Endometrial microvascular endothelial cells (primary cell): Measurements from ENCODE around the gene CCR3. TPM values are rescaled to one million over a fixed set of nuclear protein-coding genes. Genes with fewer than 3 reads are reported as not detected.

Source experiments
- in situ Hi-C: cut with HindIII; loops from 2 replicates; pipeline ENCODE4 v1.10.0; 2017; ENCODE audit warnings: low sequenced_read_pairs, low pct_unique_long_range_greater_than_20kb; ENCODE audit errors: inconsistent ontology term
- total RNA-seq: library from RNA; depleted of rRNA; stranded (reverse); fragments of >200 nt; gene quantifications from one replicate; pipeline ENCODE4 v1.2.3, GENCODE V29; 2015; ENCODE audit errors: inconsistent ontology term

Gene CCR3
- total RNA-seq, 1 donor from 2014 or later: not detected

DNA sequence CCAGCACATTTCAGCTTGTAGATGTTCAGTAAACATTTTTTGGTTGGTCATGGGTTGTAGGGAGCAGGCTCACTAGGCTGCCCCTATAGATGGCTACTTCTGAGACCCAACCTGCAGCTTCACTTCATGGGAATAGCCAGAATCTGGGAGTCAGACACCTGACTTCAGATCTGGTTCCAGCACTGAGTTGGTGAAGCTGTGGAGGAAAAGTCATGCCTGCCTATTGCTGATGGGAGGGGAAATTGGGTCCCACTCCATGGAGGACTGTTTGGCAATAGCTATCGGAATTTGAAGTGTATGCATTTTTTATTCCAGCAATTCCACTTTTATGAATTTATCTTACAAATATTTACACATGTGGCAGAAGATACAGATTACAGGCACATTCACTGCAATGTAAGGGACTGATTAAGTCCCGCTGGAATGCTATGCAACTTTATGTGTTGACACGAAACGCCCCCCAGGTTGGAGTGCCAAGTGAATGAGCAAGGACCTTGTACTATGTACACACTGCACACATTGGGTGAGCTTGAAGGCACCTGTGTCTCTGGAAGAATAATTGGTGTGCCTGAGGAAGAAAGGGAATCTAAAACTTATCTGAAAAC, 26.3 kb upstream of the CCR3 start:
- in situ Hi-C loops: no loop called here

DNA sequence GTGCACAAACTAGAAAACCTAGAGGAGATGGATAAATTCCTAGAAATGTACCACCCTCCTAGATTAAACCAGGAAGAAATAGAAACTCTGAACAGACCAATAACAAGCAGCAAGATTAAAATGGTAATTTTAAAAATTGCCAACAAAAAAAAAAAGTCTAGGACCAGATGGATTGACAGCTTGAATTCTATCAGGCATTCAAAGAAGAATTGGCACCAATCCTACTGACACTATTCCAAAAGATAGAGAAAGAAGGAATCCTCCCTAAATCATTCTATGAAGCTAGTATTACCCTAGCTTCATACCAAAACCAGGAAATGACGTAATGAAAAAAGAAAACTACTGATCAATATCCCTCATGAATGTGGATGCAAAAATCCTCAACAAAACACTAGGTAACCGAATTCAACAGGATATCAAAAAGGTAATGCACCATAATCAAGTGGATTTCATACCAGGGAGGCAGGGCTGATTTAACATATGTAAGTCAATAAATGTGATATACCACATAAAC, 24.0 kb upstream of the CCR3 start:
- in situ Hi-C loops: no loop called here

- in situ Hi-C loops: no loop called here
Measured at GRCh38 chr3:46221391-46221790, 20.9 kb upstream of the CCR3 start.

- in situ Hi-C loops: no loop called here
Measured at GRCh38 chr3:46221938-46222337, 20.3 kb upstream of the CCR3 start.

DNA sequence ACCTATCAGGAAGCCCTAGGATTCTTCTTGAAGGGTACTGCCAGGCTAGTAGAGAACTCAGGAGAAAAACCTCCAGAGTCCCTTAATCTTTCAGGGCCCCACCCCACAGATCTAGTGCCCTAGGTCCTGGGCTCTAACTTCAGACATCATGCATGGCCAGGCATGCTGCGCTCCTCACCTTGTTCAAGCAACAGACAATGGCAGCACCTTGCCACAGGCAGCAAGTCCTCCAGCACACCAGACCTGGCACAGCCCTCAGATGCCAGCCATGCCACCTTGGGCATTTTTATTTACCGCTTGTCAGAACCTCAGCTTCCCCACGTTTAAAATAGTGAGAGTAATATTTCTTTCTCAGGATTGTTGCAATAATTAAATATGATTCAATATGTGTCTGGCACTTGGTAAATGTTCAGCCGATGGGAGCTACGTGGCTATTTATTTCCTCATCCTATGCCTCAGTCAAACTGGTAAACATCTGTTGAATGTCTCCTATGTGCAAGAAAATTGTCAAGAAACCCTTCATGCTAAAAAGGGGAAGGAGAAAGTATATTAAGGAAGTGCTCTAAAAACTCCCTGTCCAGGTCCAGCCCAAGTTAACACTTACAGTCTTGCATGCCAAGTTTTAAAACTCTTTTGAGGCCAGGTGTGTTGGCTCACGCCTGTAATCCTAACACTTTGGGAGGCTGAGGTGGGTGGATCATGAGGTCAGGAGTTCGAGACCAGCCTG, 19.7 kb upstream of the CCR3 start:
- in situ Hi-C loops: no loop called here

DNA sequence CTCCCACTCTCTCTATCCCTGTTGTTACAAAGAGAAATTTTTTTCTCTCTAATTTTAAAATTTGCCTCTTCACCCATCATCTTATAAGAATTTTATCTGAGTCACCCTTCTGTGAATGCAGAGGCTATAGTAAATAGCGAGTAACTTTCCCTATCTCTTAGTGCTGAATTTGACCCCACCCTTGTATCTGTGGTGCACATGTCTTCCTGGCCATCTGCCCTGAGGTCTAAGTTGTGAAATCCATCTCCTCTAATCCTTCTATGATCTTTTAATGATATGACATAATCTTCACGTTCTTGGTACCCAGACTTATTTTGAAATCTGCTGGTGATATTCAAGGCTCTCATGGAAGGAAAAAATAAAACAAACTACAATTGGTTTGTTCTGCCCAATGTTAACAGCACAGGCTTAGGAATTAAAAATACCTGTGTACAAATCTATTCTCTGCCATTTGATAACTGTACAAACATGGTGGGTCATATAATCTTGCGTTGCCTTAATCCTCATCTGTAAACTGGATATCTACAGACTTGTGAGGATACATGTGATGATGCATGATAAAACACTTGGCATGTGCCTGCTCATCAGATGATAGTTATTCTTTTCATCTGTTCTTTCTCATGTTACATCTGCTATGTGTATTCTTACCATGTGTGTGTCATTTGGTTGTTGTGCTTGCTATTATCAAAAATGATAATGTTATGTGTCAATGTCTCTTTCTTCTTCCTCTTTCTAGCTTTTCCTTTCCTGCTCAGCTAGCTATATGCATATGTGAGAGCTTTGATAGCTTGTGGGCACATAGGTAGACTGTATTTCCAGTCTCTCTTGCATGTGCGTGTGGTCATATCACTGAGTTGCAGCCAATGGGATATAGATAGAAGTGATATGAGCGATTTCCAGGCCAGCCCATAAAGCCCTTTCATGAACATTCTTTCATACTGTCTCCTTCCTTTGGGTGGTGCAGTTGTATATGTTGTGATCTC, 13.7 kb upstream of the CCR3 start:
- in situ Hi-C loops: no loop called here

- in situ Hi-C loops: no loop called here
Measured at GRCh38 chr3:46231323-46231722, 10.9 kb upstream of the CCR3 start.

DNA sequence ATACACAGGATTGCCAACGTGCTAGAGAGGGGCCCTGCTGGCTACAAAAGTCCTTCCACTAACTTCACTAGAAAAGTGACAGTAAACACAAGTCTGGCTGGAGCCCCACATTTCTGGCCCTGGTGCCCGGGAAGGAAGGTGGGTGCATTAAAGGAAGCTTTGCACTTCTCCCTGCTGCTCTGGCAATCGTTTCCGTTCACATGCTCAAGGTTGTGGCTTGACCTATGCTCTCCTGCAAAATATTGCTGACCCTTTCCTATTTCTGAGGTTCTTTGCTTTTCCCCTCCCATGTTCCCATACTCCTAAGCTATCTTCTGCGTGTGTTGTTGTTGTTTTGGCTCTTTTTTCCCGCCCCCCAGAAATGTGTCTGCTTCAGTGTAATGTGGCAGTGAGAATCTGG, 9.1 kb upstream of the CCR3 start:
- in situ Hi-C loops: no loop called here

DNA sequence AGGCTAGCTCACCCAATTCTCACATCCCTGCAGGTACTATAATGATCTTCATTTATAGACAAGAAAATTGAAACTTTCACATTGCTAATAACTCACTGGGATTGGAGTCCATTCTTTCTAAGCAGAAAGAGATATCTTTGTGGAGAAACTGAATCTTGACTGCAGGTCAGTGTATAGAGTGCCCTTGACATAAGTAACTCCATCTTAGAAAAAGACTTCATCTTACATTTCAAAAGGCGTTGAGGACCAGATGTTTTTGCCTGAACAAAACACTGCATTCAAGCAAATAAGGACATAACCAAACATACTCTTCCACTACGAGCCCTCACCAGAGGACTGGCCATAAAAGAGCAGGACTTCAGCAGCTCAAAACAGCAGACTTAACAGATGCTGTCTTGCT, 6.8 kb upstream of the CCR3 start:
- in situ Hi-C loops: no loop called here

GRCh38 chr3:46236294-46237054, 5.8 kb upstream of the CCR3 start:
- in situ Hi-C loops: no loop called here

DNA sequence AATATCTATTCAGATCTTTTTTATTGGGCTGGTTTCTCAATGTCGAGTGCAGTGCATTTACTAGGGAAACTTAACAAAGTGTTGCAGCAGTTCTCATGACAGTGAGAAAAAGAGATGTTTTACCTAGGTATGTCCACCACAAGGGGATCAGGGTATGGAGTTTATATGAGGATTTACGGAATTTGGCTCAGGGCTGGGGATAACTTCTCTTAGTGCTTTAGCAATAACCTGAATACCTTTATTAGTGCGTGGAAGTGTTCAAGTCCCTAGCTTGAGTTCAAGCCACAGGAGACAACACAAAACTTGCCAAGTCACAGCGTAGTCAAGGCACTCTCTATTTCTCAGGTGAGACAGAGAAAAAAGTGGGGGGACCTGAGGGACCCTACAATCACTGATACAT, 3.9 kb upstream of the CCR3 start:
- in situ Hi-C loops: no loop called here

DNA sequence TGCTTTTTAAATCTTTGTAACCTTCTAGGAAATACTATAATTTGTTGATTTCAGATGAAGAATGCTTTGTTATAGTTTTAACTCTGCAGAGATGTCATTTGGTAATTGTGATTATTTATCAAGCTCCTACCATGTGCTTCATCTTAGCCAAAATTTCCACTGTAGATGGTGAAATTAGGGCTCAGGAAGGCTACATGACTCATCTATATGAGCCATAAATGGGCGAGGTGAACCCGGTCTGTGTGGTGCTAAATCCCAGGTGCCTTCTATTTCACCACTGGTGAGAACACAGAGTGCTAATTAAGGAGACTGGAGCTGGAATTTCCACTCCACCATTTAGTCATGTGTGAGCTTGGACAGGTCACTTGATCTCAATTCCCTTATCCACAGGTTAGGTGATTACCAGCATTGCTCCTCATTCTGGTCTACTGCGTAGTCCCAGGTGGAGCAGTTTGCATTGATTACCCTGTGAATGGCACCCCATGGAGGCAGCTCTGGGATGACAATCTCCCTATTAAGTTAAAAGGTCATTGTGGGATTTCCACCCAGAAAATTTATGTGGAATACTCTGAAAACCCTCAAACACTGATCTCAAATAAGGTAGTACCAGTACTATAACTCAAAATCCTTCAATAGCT, 2.8 kb upstream of the CCR3 start:
- in situ Hi-C loops: no loop called here

GRCh38 chr3:46239952-46240351, 2.3 kb upstream of the CCR3 start:
- in situ Hi-C loops: no loop called here

- in situ Hi-C loops: no loop called here
Measured at GRCh38 chr3:46243560-46243959, 1.3 kb downstream of the CCR3 start.

DNA sequence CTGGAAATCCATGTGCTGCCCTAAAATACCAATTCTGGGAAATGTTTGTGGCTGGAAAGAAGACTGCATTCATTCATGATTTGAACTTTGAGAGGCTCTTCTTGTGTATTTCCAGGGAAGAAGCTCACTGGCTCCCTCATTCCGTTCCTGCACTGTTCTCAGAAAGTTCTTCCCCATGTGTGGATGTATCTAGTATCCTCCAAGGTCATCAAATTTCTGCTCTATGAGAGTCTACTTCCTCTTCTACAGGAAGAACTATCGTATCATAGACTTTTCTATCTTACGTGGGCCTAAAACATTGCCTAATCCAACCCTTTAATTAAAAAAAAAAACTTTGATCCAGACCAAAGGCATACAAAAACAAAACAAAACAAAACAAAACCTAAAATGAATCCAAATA, 2.9 kb downstream of the CCR3 start:
- in situ Hi-C loops: no loop called here

- in situ Hi-C loops: no loop called here
Measured at GRCh38 chr3:46252980-46253379, 10.7 kb downstream of the CCR3 start.

DNA sequence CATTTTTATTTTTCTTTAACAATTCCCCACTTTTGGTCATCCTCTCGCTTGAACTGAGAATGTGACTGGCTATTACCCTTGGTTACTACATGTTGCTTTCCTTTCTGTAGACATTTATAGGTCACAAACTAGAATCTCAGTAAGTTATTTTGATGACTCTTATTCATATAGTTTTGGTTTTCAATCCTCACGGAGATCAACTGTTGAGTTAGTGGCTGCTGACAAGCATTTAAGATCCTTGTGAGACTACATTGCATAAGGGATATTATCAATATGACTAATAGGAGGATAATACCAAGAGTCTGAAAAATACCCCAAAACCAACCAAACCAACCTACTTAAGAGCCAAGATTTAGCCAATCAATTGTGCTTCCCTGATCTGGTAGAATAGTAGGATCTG, 16.3 kb downstream of the CCR3 start:
- in situ Hi-C loops: no loop called here

GRCh38 chr3:46261926-46262594, 19.8 kb downstream of the CCR3 start:
- in situ Hi-C loops: no loop called here
